Thoracic aorta (tissue), 2 donors: Measurements from ENCODE around the gene PTPRE. TPM values are rescaled to one million over a fixed set of nuclear protein-coding genes. Genes with fewer than 3 reads are reported as not detected.

Experiments used
- ATAC-seq: fragments of 150-250 bp; one replicate; pipeline ENCODE4 v1.8.0; 2017; ENCODE audit warnings: low read depth; ENCODE audit not compliant: insufficient number of reproducible peaks, low FRiP score
- DNase-seq: peaks from one replicate; pipeline ENCODE4 v3.0.0-alpha.2; 2020; ENCODE audit warnings: low spot score
- H3K27ac ChIP-seq, 2 donors: fragments of 200-600 bp; sonication (generic); 1 replicate in 1 of 2; 2 replicates in 1 of 2; pipeline ENCODE4 v1.5.1; 2016; ENCODE audit warnings: mild to moderate bottlenecking in 2 of 2, moderate library complexity in 2 of 2
- H3K27me3 ChIP-seq: fragments of 200-600 bp; sonication (generic); replicated peaks from 2 replicates; pipeline ENCODE4 v1.6.0; 2016; ENCODE audit warnings: mild to moderate bottlenecking; ENCODE audit not compliant: insufficient read depth
- H3K36me3 ChIP-seq: fragments of 200-600 bp; sonication (generic); one replicate; pipeline ENCODE4 v1.5.1; 2016
- H3K4me1 ChIP-seq, 2 donors: fragments of 200-600 bp; sonication (generic); 1 replicate in 1 of 2; 2 replicates in 1 of 2; pipeline versions ENCODE4 v1.5.1 to v1.6.0; 2016; ENCODE audit warnings: low read depth in 2 of 2, mild to moderate bottlenecking in 1 of 2; ENCODE audit not compliant: control insufficient read depth in 1 of 2
- H3K4me3 ChIP-seq: fragments of 200-600 bp; sonication (generic); 2 replicates; pipeline ENCODE4 v1.5.1; 2016; ENCODE audit warnings: mild to moderate bottlenecking
- H3K9me3 ChIP-seq: fragments of 200-600 bp; sonication (generic); 2 replicates; pipeline ENCODE4 v1.5.1; 2016
- total RNA-seq, 2 donors: library from RNA; depleted of rRNA; stranded (reverse); fragments of >200 nt; gene quantifications; one replicate each; pipeline versions ENCODE4 v1.1.0 to v1.2.3, GENCODE V29; 2016
- TF ChIP-seq, protein P1 (sequence below): fragments of 200-600 bp; sonication (generic); IDR thresholded peaks from one replicate; pipeline ENCODE4 v1.5.1; 2019; ENCODE audit warnings: antibody characterized with exemption

The PTPRE gene
- total RNA-seq, 2 donors from 2014 or later = 41.9 to 45.1 TPM

DNA sequence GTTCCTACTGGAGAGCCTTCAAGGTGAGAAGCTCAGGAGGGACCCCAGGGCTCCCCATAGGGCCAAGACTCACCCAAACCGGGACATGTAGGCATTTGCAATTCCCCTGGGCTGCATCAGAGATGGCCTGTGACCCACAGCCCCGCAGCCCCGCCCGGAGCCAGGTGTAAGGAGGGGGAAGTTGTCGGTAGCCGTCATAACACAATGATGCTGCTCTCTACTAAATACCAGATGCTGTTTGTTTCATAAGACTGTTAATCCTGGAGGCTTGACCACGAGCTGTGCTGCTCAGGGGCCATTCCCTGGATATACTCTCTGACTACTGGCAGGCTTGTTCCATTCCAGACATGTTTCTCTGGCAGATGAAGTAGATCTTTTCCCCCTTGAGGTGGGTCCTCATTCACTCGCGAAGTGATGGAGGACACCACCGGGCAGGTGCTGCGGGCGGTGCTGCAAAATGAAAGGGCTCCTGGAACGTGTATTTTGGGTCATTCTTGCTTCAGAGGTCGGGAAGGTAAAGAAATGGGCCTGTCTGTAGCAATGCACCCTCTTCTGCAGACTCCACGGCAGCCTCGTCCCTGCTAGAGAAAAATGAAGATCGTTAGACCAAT lies 158.2 kb downstream of the PTPRE start:
- Histone ChIP-seq H3K4me3 (no peak overlapping the region), H3K27ac (peak overlapping the region in 1 of 2 donors; percentile 68), H3K27me3 (no peaks in the 10 kb centered on the region), H3K36me3 (peaks cover 6% of the 10 kb centered on the region), H3K9me3 (no peaks in the 10 kb centered on the region), H3K4me1 (peaks cover 44 to 58% of the 10 kb centered on the region in 2 donors)
- DNase-seq (no peak), ATAC-seq (no peak)
- TF ChIP-seq, protein P1, sequence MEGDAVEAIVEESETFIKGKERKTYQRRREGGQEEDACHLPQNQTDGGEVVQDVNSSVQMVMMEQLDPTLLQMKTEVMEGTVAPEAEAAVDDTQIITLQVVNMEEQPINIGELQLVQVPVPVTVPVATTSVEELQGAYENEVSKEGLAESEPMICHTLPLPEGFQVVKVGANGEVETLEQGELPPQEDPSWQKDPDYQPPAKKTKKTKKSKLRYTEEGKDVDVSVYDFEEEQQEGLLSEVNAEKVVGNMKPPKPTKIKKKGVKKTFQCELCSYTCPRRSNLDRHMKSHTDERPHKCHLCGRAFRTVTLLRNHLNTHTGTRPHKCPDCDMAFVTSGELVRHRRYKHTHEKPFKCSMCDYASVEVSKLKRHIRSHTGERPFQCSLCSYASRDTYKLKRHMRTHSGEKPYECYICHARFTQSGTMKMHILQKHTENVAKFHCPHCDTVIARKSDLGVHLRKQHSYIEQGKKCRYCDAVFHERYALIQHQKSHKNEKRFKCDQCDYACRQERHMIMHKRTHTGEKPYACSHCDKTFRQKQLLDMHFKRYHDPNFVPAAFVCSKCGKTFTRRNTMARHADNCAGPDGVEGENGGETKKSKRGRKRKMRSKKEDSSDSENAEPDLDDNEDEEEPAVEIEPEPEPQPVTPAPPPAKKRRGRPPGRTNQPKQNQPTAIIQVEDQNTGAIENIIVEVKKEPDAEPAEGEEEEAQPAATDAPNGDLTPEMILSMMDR = no peak

DNA sequence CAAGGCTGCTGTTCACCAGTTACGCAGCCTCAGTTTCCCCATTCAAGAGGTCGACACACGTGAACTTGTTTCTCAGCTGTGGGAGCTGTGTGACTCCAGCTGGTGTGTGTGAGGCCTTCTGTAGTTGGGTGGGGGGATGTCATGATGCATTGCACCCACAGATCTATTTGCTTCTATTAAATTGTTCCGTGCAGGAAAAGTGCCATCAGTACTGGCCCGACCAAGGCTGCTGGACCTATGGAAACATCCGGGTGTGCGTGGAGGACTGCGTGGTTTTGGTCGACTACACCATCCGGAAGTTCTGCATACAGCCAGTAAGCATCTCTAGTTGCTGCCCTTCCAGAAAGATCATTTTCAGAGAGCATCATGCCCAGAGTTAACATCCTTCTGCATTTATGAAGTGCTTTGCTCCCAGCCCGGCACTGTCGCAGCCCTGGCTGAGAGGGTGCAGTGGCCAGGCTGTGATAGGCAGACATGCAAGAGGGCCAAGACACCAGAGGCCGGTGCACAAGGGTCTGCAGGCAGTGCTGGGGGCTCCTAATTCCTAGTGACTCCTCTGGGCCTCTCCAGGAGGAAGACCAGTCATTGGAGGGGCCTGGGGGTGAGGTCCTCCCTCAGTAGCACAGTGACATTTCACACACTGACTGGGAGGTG lies 159.1 kb downstream of the PTPRE start:
- DNase-seq = no peak
- peak overlapping the region in 1 of 2 donors; percentile 68 for H3K27ac ChIP-seq
- TF ChIP-seq, protein P1 = no peak

DNA sequence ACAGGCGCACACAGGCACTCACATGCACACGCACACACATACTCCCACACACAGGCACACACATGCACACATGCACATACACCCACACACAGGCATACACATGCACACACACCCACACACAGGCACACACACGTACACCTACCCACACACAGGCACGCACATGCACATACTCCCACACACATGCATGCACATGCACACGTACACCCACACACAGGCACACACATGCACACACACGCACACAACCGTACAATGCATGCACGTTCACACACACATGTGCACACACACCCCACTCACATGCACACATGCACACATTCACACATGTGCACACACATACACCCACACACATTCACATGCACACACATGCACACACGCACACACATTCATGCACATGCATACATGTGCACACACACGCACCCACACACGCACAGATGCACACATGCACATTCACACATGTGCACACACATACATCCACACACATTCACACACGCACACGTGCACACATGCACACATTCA lies 160.0 kb downstream of the PTPRE start:
- Histone ChIP-seq H3K4me1 (peaks cover 29 to 39% of the 10 kb centered on the region in 2 donors), H3K27ac (no peak overlapping the region), H3K36me3 (peaks cover 18% of the 10 kb centered on the region), H3K4me3 (no peak overlapping the region), H3K9me3 (no peaks in the 10 kb centered on the region), H3K27me3 (no peaks in the 10 kb centered on the region)
- DNase-seq (no peak), ATAC-seq (no peak)
- TF ChIP-seq, protein P1 = no peak

More for the DNA sequence above, 159.1 kb downstream of the PTPRE start:
- H3K27me3 ChIP-seq = no peaks in the 10 kb centered on the region
- no peaks in the 10 kb centered on the region for H3K9me3 ChIP-seq
- H3K4me1 ChIP-seq = peaks cover 38 to 48% of the 10 kb centered on the region in 2 donors
- ATAC-seq = no peak
- H3K36me3 ChIP-seq = peaks cover 16% of the 10 kb centered on the region
- H3K4me3 ChIP-seq = no peak overlapping the region

DNA sequence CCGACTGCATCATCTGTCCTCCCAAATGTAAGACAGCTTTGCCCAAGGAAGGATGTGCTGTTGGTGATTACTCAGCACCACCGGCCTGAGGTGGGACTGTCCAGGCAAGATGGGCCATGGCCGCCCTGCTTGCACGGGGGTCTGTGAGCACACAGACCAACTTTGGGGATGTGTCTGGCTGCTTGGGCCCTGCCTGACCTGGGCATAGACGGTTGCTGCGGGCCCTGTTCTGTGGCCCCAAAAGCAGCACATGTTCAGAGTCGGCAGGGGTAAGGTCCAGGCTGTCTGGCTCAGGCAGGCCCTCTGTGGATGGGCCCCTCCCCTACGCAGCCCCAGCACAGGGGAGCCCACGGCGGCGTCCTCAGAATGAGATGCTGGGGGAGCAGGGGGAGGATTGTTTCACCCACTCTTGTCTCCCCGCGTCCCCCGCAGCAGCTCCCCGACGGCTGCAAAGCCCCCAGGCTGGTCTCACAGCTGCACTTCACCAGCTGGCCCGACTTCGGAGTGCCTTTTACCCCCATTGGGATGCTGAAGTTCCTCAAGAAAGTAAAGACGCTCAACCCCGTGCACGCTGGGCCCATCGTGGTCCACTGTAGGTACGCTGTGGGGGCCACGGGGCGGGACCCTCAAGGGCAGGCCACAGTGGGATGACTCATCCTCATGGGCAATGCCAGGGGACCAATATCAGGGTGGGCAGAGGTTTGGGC lies 160.9 kb downstream of the PTPRE start:
- TF ChIP-seq, protein P1 = no peak
- Histone ChIP-seq H3K36me3 (peaks cover 20% of the 10 kb centered on the region), H3K27me3 (no peaks in the 10 kb centered on the region), H3K9me3 (no peaks in the 10 kb centered on the region), H3K4me1 (peaks cover 19 to 30% of the 10 kb centered on the region in 2 donors), H3K4me3 (no peak overlapping the region), H3K27ac (no peak overlapping the region)
- ATAC-seq = no peak
- no peak for DNase-seq
